DND-41 (cell line): ENCODE results near the gene DHX29.

Source experiments
- ATAC-seq: fragments of 200-7000 bp; cut with Tn5 transposase; 3 replicates; pipeline ENCODE4 v1.9.1; 2021; ENCODE audit warnings: low read depth; ENCODE audit not compliant: insufficient read depth
- DNase-seq: peaks from one replicate; pipeline ENCODE4 v3.0.0-alpha.2; 2020
- H2AFZ ChIP-seq: 2 replicates; pipeline ENCODE4 v1.6.0; 2012; ENCODE audit warnings: low read depth, low read length
- H3K27ac ChIP-seq: 2 replicates; pipeline ENCODE4 v1.5.1; 2012; ENCODE audit warnings: low read length, inconsistent platforms
- H3K27me3 ChIP-seq: fragments of 200-600 bp; sonication (generic); 2 replicates; pipeline ENCODE4 v1.6.0; 2012; ENCODE audit warnings: low read length, mild to moderate bottlenecking, inconsistent platforms; ENCODE audit not compliant: insufficient read depth, poor library complexity
- H3K36me3 ChIP-seq: 2 replicates; pipeline ENCODE4 v1.5.1; 2012; ENCODE audit warnings: low read length, inconsistent platforms; ENCODE audit not compliant: insufficient read depth
- H3K4me1 ChIP-seq: 2 replicates; pipeline ENCODE4 v1.5.1; 2012; ENCODE audit warnings: mild to moderate bottlenecking, low read length; ENCODE audit not compliant: insufficient read depth
- H3K4me2 ChIP-seq: 2 replicates; pipeline ENCODE4 v1.6.0; 2012; ENCODE audit warnings: mild to moderate bottlenecking, moderate library complexity, low read length, inconsistent platforms; ENCODE audit not compliant: insufficient read depth
- H3K4me3 ChIP-seq, 2 experiments: fragments of 200-600 bp in 1 of 2; shearing (Covaris generic) in 1 of 2; 2 replicates each; pipeline ENCODE4 v1.5.1; 2012 to 2016; ENCODE audit warnings: inconsistent platforms in 2 of 2, low read length in 2 of 2, mild to moderate bottlenecking in 2 of 2, low read depth in 1 of 2, moderate library complexity in 1 of 2
- H3K79me2 ChIP-seq: 2 replicates; pipeline ENCODE4 v1.6.0; 2012; ENCODE audit warnings: low read length, inconsistent platforms; ENCODE audit not compliant: insufficient read depth
- H3K9ac ChIP-seq: 2 replicates; pipeline ENCODE4 v1.6.0; 2012; ENCODE audit warnings: low read depth, mild to moderate bottlenecking, inconsistent platforms, low read length, moderate library complexity
- H3K9me3 ChIP-seq: 2 replicates; pipeline ENCODE4 v1.5.1; 2012; ENCODE audit warnings: low read length, moderate library complexity, mild to moderate bottlenecking, inconsistent platforms; ENCODE audit not compliant: insufficient read depth, severe bottlenecking
- H4K20me1 ChIP-seq: 2 replicates; pipeline ENCODE4 v1.6.0; 2012; ENCODE audit warnings: low read length; ENCODE audit not compliant: insufficient read depth
- EZH2 ChIP-seq: IDR thresholded peaks from 3 replicates; pipeline ENCODE4 v1.6.1; 2012; ENCODE audit warnings: borderline replicate concordance, low read depth, mild to moderate bottlenecking, moderate library complexity, low read length, inconsistent platforms; ENCODE audit not compliant: severe bottlenecking
- TF ChIP-seq, protein P1 (sequence below): IDR thresholded peaks from 2 replicates; pipeline ENCODE4 v1.5.1; 2012; ENCODE audit warnings: borderline replicate concordance, low read length, moderate library complexity, mild to moderate bottlenecking; ENCODE audit not compliant: poor library complexity, severe bottlenecking; ENCODE audit errors: extremely low read depth

Gene DHX29

GRCh38 chr5:55333811-55334210, 26.3 kb upstream of the DHX29 start:
- no peak for TF ChIP-seq EZH2
- TF ChIP-seq, protein P1, sequence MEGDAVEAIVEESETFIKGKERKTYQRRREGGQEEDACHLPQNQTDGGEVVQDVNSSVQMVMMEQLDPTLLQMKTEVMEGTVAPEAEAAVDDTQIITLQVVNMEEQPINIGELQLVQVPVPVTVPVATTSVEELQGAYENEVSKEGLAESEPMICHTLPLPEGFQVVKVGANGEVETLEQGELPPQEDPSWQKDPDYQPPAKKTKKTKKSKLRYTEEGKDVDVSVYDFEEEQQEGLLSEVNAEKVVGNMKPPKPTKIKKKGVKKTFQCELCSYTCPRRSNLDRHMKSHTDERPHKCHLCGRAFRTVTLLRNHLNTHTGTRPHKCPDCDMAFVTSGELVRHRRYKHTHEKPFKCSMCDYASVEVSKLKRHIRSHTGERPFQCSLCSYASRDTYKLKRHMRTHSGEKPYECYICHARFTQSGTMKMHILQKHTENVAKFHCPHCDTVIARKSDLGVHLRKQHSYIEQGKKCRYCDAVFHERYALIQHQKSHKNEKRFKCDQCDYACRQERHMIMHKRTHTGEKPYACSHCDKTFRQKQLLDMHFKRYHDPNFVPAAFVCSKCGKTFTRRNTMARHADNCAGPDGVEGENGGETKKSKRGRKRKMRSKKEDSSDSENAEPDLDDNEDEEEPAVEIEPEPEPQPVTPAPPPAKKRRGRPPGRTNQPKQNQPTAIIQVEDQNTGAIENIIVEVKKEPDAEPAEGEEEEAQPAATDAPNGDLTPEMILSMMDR = no peak
- H3K27ac ChIP-seq = no peak overlapping the region
- no peaks in the 10 kb centered on the region for H3K27me3 ChIP-seq
- H3K4me2 ChIP-seq = no peak overlapping the region
- H4K20me1 ChIP-seq = no peaks in the 10 kb centered on the region
- no peak for ATAC-seq
- H3K79me2 ChIP-seq = peaks cover 46% of the 10 kb centered on the region
- H3K9me3 ChIP-seq = no peaks in the 10 kb centered on the region
- peaks cover 4% of the 10 kb centered on the region; the same call in 1 of the 2 replicates for H3K4me1 ChIP-seq
- DNase-seq = no peak
- peaks cover 46% of the 10 kb centered on the region; the same call in 1 of the 2 replicates for H3K36me3 ChIP-seq
- no peak overlapping the region for H3K4me3 ChIP-seq
- no peak overlapping the region for H2AFZ ChIP-seq
- no peak overlapping the region for H3K9ac ChIP-seq

DNA sequence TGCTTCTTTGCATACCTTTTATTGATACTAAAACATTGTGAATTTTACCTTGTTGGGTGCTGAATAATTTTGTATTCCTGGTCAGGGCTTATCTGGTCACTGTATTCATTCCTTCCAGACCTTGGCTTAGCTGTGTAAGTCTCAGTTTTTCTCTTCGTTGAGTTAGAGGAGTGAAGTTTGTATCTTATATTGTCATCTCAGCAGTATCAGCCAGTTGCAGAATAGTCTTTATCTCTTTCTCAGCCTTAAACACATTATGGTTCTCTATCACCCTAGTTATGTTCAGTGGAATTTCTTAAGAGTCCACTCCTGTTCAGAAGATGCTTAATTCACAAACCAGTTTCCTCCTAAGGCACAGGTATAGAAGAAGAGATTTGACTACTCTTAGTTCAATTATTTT, 25.5 kb upstream of the DHX29 start:
- Histone ChIP-seq H3K27ac (no peak overlapping the region), H3K79me2 (peaks cover 43% of the 10 kb centered on the region), H3K9ac (no peak overlapping the region), H3K27me3 (no peaks in the 10 kb centered on the region), H4K20me1 (no peaks in the 10 kb centered on the region), H3K36me3 (peaks cover 51% of the 10 kb centered on the region), H2AFZ (no peak overlapping the region), H3K4me2 (no peak overlapping the region), H3K4me3 (no peak overlapping the region), H3K4me1 (peaks cover under 1% of the 10 kb centered on the region; the same call in 1 of the 2 replicates), H3K9me3 (no peaks in the 10 kb centered on the region)
- DNase-seq (no peak), ATAC-seq (no peak)
- no peak for TF ChIP-seq EZH2
- TF ChIP-seq, protein P1 = no peak

GRCh38 chr5:55331321-55331720, 23.8 kb upstream of the DHX29 start:
- Histone ChIP-seq H3K36me3 (peaks cover 58% of the 10 kb centered on the region), H3K27me3 (no peaks in the 10 kb centered on the region)
- no peak for TF ChIP-seq EZH2

GRCh38 chr5:55327281-55327680, 19.8 kb upstream of the DHX29 start:
- H3K4me3 ChIP-seq = no peak overlapping the region
- DNase-seq (no peak), ATAC-seq (peak; percentile 31; the same call in 1 of the 3 replicates)
- H3K27ac ChIP-seq = no peak overlapping the region
- peaks cover 74% of the 10 kb centered on the region for H3K36me3 ChIP-seq
- H3K27me3 ChIP-seq = no peaks in the 10 kb centered on the region
- H3K4me2 ChIP-seq = no peak overlapping the region
- no peak overlapping the region for H2AFZ ChIP-seq
- H4K20me1 ChIP-seq = peaks cover 3% of the 10 kb centered on the region; the same call in 1 of the 2 replicates
- no peak for TF ChIP-seq EZH2
- TF ChIP-seq, protein P1 = no peak
- no peak overlapping the region for H3K9ac ChIP-seq
- H3K4me1 ChIP-seq = peaks cover 25% of the 10 kb centered on the region
- no peaks in the 10 kb centered on the region for H3K9me3 ChIP-seq
- H3K79me2 ChIP-seq = peaks cover 34% of the 10 kb centered on the region

More at GRCh38 chr5:55331321-55331720, 23.8 kb upstream of the DHX29 start:
- Histone ChIP-seq H3K79me2 (peaks cover 30% of the 10 kb centered on the region), H2AFZ (no peak overlapping the region), H3K9ac (no peak overlapping the region), H3K4me3 (no peak overlapping the region), H3K4me1 (peaks cover 16% of the 10 kb centered on the region), H3K9me3 (no peaks in the 10 kb centered on the region), H3K4me2 (no peak overlapping the region), H3K27ac (no peak overlapping the region), H4K20me1 (no peaks in the 10 kb centered on the region; the same call in 1 of the 2 replicates)
- ATAC-seq (no peak), DNase-seq (no peak)
